ENCODE measurements around the gene ABHD15.

Gene ABHD15

GRCh38 chr17:29514792-29515191 is 52.0 kb downstream of the ABHD15 start:
- no peaks in the 10 kb centered on the region for H3K4me1 ChIP-seq (ENCODE audit: control insufficient read depth, low read depth, low read length)
- no peak overlapping the region for H3K27ac ChIP-seq (ENCODE audit: low read length)
- no peak overlapping the region for H3K4me3 ChIP-seq (ENCODE audit: low read length)
- no peaks in the 10 kb centered on the region for H3K27me3 ChIP-seq (ENCODE audit: control insufficient read depth, insufficient read depth, low read length)
- peaks cover 47% of the 10 kb centered on the region for H3K36me3 ChIP-seq (ENCODE audit: control insufficient read depth, low read depth, low read length)
- H3K9ac ChIP-seq (ENCODE audit: low read length): no peak overlapping the region
- no peaks in the 10 kb centered on the region for H3K9me3 ChIP-seq (ENCODE audit: control insufficient read depth, low read depth, low read length)

GRCh38 chr17:29510953-29511352 is 55.9 kb downstream of the ABHD15 start:
- H3K27ac ChIP-seq (ENCODE audit: low read length): no peak overlapping the region

More at GRCh38 chr17:29510953-29511352, 55.9 kb downstream of the ABHD15 start:
- Histone ChIP-seq H3K4me3 (ENCODE audit: low read length) (no peak overlapping the region), H3K36me3 (ENCODE audit: control insufficient read depth, low read depth, low read length) (peaks cover 51% of the 10 kb centered on the region), H3K27me3 (ENCODE audit: control insufficient read depth, insufficient read depth, low read length) (no peaks in the 10 kb centered on the region), H3K9ac (ENCODE audit: low read length) (no peak overlapping the region), H3K4me1 (ENCODE audit: control insufficient read depth, low read depth, low read length) (no peaks in the 10 kb centered on the region), H3K9me3 (ENCODE audit: control insufficient read depth, low read depth, low read length) (no peaks in the 10 kb centered on the region)
